Right lobe of liver (tissue), 6 donors: ENCODE data around the gene MX1. TPM values are rescaled to one million over a fixed set of nuclear protein-coding genes. Genes with fewer than 3 reads are reported as not detected.

Experiments used
- ATAC-seq, 4 donors: fragments of 200-7000 bp; cut with Tn5 transposase; one replicate each; pipeline ENCODE4 v1.9.1; 2020; ENCODE audit warnings: mild to moderate bottlenecking in 4 of 4, moderate library complexity in 4 of 4
- DNase-seq, 3 donors: peaks; one replicate each; pipeline ENCODE4 v3.0.0-alpha.2; 2020
- H3K27ac ChIP-seq, 3 donors: fragments of 200-600 bp; one replicate each; pipeline ENCODE4 v1.8.0; 2022
- H3K27me3 ChIP-seq, 2 donors: fragments of 200-600 bp; one replicate each; pipeline ENCODE4 v1.8.0; 2022
- H3K36me3 ChIP-seq, 4 donors: fragments of 200-600 bp; sonication (generic) in 1 of 4; one replicate each; pipeline versions ENCODE4 v1.5.1 to v1.8.0; 2017 to 2022; ENCODE audit warnings: control low read depth in 1 of 4
- H3K4me1 ChIP-seq, 4 donors: fragments of 200-600 bp; sonication (generic) in 1 of 4; one replicate each; pipeline versions ENCODE4 v1.5.1 to v1.8.0; 2017 to 2022; ENCODE audit warnings: control low read depth in 1 of 4
- H3K4me3 ChIP-seq, 3 donors: fragments of 200-600 bp; one replicate each; pipeline ENCODE4 v1.8.0; 2022
- H3K9me3 ChIP-seq, 4 donors: fragments of 200-600 bp; sonication (generic) in 1 of 4; one replicate each; pipeline versions ENCODE4 v1.5.1 to v1.8.0; 2017 to 2022; ENCODE audit warnings: control low read depth in 1 of 4
- POLR2A ChIP-seq: fragments of 450-650 bp; IDR thresholded peaks from one replicate; pipeline ENCODE4 v1.6.1; 2017; ENCODE audit warnings: antibody characterized with exemption, mild to moderate bottlenecking
- WGBS: methylation state at CpG from one replicate; pipeline ENCODE4 v1.1.6; 2018; ENCODE audit warnings: low coverage, low lambda C conversion rate; ENCODE audit not compliant: insufficient coverage; ENCODE audit errors: missing lambda C conversion rate; 5-methylcytosine and 5-hydroxymethylcytosine counted together
- intact Hi-C, 2 donors: fragments of 100-400 bp; cut with DNase I; formaldehyde crosslinking; loops; one replicate each; pipeline versions ENCODE4 v1.11.2 to v1.14.1; 2022
- total RNA-seq, 6 experiments: library from RNA; depleted of rRNA in 2 of 6; stranded (reverse); fragments of >200 nt in 2 of 6; fragmentation: NEBNext Ultra II Directional in 3 of 6; extraction: Animal tissue kit (Norgen Biotek cat#: 25700) in 3 of 6; gene quantifications; one replicate each; pipeline versions ENCODE4 v1.1.0 to v1.2.4, GENCODE V29; 2016 to 2023
- TF ChIP-seq, protein P1 (sequence below), 4 donors: fragments of 200-600 bp in 3 of 4; fragments of 450-650 bp in 1 of 4; IDR thresholded peaks; one replicate each; pipeline versions ENCODE4 v1.5.1 to v1.8.0; 2016 to 2022; ENCODE audit warnings: antibody characterized with exemption in 4 of 4, mild to moderate bottlenecking in 2 of 4
- donor health status: DM: no; HTN: yes; CAD: no.
- donor health status: DM: no; HTN: no; CAD: no.
- donor health status: DM: no; HTN: no; CAD: no.
- donor health status: DM: no; HTN: yes; CAD: no.
- donor health status: DM: no; HTN: yes; CAD: no.

The MX1 gene
- total RNA-seq, 6 experiments from 2014 or later, result 6.1 to 25.4 (median 10.5) TPM

DNA sequence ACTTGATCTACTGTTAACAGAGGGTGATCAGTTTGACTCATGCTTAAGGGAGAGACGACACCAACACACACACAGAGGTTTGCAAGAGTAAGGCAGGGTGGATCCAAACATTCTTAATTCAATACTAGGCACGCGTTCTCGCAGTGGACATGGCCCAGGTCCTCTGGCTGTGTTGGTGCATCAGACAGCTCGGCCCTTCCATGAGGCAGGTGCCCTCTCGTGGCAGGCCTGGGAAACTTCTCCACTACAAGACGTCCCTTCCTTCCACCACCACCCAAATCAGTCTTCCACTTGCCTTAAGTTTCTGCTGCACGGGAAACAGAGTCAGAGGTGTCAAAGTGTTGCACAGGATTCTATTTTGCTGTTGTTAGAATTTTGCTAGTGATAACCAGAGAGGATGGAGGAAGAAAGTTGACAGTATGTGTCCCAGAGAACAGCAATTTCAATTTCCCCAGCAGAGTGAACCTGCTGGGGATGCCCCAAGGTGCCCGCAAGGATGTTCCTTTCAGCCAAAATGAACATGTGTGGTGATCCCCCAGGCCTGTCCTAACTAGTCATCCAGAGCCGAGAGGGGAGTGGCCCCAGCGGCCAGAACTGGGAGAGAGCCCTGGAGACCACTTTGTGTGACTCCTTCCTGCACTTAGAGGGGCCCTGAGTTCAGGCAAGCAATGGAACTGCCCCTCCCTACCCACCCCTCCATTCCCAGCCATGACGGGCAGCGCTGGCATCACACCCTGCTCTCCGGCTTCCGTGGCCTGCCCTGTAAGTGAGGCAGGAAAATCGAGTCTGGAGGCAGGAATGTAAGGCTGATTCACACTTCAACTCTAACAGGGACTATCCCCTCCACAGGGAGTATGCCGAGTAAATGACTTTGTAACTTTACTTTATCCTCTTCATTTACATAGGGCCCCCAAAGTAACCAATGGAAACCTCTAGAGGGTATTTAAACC is 34.8 kb downstream of the MX1 start:
- Histone ChIP-seq H3K27ac (no peak overlapping the region), H3K4me3 (no peak overlapping the region), H3K4me1 (no peaks in the 10 kb centered on the region), H3K27me3 (no peaks in the 10 kb centered on the region), H3K9me3 (no peaks in the 10 kb centered on the region), H3K36me3 (peaks cover 0 to 14% (median 8%) of the 10 kb centered on the region in 4 donors)
- intact Hi-C loops, result no loop called here
- TF ChIP-seq, protein P1, sequence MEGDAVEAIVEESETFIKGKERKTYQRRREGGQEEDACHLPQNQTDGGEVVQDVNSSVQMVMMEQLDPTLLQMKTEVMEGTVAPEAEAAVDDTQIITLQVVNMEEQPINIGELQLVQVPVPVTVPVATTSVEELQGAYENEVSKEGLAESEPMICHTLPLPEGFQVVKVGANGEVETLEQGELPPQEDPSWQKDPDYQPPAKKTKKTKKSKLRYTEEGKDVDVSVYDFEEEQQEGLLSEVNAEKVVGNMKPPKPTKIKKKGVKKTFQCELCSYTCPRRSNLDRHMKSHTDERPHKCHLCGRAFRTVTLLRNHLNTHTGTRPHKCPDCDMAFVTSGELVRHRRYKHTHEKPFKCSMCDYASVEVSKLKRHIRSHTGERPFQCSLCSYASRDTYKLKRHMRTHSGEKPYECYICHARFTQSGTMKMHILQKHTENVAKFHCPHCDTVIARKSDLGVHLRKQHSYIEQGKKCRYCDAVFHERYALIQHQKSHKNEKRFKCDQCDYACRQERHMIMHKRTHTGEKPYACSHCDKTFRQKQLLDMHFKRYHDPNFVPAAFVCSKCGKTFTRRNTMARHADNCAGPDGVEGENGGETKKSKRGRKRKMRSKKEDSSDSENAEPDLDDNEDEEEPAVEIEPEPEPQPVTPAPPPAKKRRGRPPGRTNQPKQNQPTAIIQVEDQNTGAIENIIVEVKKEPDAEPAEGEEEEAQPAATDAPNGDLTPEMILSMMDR (IDR thresholded peaks at IDR 0.05), result peak; percentile 75 to 92 (median 82)
- TF ChIP-seq POLR2A, result no peak
- ATAC-seq (peak; percentile 94 to 98 (median 96)), DNase-seq (peak; percentile 76 to 85 (median 81))
- WGBS, result 11% methylated on average over 10 of the region's 17 CpGs

DNA sequence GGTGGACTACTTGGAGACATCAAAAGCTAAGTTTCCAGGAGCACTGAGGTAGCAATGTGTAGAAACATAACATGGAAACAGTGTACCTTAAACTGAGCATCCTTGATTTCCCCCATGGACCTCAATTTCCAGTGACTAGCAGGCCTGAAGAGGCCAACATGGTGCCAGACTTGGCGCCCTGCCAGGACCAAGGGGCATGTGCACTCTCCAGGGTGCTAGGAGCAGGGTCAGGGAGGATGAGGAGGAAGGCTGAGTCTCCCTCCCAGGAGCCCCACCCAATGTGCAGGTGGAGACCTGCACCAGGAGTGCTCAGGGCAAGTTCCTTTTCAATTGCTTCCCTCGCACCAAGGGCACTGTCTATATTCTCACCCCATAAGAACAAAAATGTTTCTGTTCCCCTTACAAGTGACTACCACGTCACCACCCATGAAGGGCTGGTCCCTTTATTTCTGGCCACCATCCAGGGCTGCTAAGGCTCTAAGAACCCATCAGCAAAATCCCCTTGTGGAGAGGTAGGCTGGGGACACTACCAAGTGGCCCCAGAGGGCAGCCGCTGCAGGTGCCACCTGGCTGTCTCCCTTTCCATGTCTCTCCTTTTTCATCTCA is 39.2 kb downstream of the MX1 start:
- no peaks in the 10 kb centered on the region for H3K27me3 ChIP-seq
- 100% methylated on average over 1 of the region's 4 CpGs for WGBS
- ATAC-seq (no peak), DNase-seq (no peak)
- intact Hi-C loops, result no loop called here
- peaks cover 0 to 29% (median 10%) of the 10 kb centered on the region in 4 donors for H3K36me3 ChIP-seq
- no peak for TF ChIP-seq POLR2A
- TF ChIP-seq, protein P1 (IDR thresholded peaks at IDR 0.05), result no peak
- no peaks in the 10 kb centered on the region for H3K4me1 ChIP-seq
- H3K27ac ChIP-seq, result no peak overlapping the region
- H3K9me3 ChIP-seq, result no peaks in the 10 kb centered on the region
- H3K4me3 ChIP-seq, result no peak overlapping the region

DNA sequence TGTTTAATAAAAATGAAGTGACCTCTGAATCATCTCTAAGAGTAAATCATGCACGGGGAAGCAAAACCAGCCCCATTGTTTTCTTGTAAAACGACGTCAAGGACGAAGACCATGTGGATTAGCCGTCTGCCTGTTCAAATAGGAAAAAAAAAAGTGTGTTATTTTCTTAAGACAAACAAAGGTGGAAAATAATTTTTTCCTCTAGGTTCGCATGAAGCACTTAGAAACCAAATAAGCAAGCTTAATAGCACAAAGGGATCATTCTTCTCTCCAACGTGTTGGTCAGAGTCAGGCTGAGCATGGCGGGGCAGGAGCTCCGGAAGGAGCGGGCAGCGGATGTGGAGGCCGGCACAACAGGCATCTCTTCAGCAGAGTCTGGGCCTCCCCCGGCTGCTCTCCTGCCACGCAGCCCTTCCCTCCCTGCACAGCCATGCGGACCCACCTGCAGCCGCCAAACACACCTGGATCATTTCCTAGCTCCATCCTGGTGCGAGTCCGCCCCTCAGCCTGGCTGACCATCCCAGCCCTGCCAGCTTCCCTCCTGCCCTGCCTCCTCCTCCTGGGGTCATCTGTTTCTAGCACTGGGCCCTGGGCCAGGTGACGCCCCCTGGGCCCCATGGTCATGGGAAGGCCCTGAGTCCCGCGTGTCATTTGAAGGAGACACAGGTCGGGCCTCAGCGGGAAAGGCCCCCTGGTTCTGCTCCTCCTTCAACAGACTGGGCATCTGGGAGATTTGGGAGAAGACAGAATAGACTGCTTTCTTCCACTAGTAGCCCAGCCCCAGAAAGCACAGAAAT is 40.2 kb downstream of the MX1 start:
- intact Hi-C loops, result no loop called here
- no peak overlapping the region for H3K27ac ChIP-seq
- H3K4me1 ChIP-seq, result no peaks in the 10 kb centered on the region

DNA sequence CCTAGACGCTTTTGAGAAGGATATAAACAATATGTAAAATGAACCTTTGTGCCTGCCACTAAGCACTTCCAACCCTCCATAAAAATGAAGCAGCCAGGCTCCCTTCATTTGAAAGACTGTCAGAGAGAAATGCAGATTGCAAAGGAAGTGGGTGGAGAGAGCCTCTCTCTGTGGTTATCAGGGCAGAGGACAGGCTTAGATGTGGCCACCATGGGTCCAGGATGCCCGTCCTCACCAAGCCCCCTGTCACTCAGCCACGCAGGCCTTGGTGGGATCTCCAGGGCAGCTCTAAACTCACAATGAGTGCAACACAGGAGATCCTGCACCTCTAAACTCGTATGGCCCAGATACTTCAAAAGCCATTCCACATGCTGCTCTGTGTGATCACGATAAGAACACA is 44.0 kb downstream of the MX1 start:
- intact Hi-C loops, result no loop called here
- WGBS, result 47% methylated on average over 3 of the region's 5 CpGs
- Histone ChIP-seq H3K27ac (no peak overlapping the region), H3K9me3 (no peaks in the 10 kb centered on the region), H3K27me3 (no peaks in the 10 kb centered on the region), H3K36me3 (peaks cover 0 to 45% (median 21%) of the 10 kb centered on the region in 4 donors), H3K4me1 (no peaks in the 10 kb centered on the region), H3K4me3 (no peak overlapping the region)
- TF ChIP-seq, protein P1 (IDR thresholded peaks at IDR 0.05), result no peak
- TF ChIP-seq POLR2A, result no peak
- ATAC-seq, result no peak
- DNase-seq, result no peak

More for the DNA sequence above, 40.2 kb downstream of the MX1 start:
- no peak for ATAC-seq
- Histone ChIP-seq H3K27me3 (no peaks in the 10 kb centered on the region), H3K36me3 (peaks cover 0 to 39% (median 13%) of the 10 kb centered on the region in 4 donors), H3K4me3 (no peak overlapping the region), H3K9me3 (no peaks in the 10 kb centered on the region)
- TF ChIP-seq, protein P1 (IDR thresholded peaks at IDR 0.05), result no peak
- TF ChIP-seq POLR2A, result no peak
- DNase-seq, result no peak
- WGBS, result 93% methylated on average over 8 of the region's 23 CpGs
